GM06990 (cell line): ENCODE results near the gene CDH4.

Experiments used
- DNase-seq: peaks from one replicate; pipeline ENCODE4 v3.0.0-alpha.2; 2011; ENCODE audit not compliant: insufficient read length; ENCODE audit errors: extremely low read depth
- H3K27me3 ChIP-seq: replicated peaks from 2 replicates; pipeline ENCODE4 v1.6.0; 2011; ENCODE audit warnings: low read length; ENCODE audit not compliant: control insufficient read depth, insufficient read depth
- H3K36me3 ChIP-seq: 2 replicates; pipeline ENCODE4 v1.5.1; 2011; ENCODE audit warnings: low read length; ENCODE audit not compliant: control insufficient read depth, insufficient read depth
- H3K4me3 ChIP-seq: replicated peaks from 2 replicates; pipeline ENCODE4 v1.5.1; 2011; ENCODE audit warnings: low read depth, mild to moderate bottlenecking, control low read depth, low read length
- CTCF ChIP-seq: IDR thresholded peaks from 2 replicates; pipeline ENCODE4 v1.5.1; 2011; ENCODE audit warnings: low read length, control low read depth, mild to moderate bottlenecking, inconsistent platforms; ENCODE audit not compliant: insufficient read depth, poor library complexity, severe bottlenecking

Gene CDH4

DNA sequence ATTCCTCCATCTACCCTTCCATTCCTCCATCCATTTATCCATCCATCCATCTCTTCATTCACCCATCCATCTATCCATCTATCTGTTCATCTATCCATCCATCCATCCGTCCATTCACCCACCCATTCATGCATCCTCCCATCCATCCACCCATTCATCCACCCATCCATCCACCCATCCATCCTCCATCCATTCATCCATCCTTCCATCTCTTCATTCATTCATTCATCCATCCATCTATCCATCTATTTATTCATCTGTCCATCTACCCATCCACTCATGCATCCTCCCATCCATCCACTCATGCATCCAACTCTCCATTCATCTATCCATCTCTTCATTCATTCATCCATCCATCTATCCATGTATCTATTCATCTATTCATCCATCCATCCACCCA is 380.9 kb downstream of the CDH4 start:
- no peak overlapping the region for H3K4me3 ChIP-seq
- no peak for DNase-seq
- no peaks in the 10 kb centered on the region for H3K36me3 ChIP-seq
- H3K27me3 ChIP-seq, result no peaks in the 10 kb centered on the region
- no peak for TF ChIP-seq CTCF

- no peak for TF ChIP-seq CTCF
- no peak for DNase-seq
- Histone ChIP-seq H3K4me3 (no peak overlapping the region), H3K36me3 (no peaks in the 10 kb centered on the region), H3K27me3 (no peaks in the 10 kb centered on the region)
These were observed 382.5 kb downstream of the CDH4 start for GRCh38 chr20:61634376-61635145.

DNA sequence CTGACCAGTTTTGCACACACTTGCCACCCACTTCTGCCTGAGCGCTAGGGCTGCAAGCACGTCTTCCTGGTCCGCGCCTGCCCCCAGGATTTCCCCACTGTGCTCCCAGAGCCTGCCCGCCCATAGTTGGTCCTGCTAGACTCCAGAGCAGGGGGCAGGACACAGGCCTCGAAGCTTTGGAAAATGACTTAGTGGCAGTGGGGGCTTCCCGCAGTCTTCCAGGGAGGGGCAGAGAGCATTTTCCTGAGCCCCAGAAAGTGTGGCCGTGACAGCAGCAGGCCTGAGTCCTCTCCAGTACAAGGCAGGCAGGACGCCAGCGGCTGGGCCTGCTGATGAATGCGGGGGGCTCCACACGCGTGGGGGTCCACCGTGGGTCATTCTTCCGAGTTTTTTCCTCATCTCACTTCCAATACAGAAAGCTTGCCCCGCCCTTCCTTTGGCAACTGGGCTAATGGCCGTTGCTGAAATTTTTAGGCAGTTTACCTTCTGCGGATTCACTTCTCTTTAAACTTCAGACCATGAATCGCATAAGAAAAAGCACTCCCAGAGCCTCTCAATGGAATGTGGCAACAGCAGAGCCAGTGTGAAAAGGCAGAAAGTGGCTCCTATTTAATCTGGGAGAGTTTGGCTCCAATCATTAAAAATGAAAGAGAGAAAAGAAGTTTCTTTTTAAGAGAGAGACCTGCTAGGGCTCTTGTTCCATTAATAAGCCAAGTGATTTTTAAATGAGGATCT is 383.8 kb downstream of the CDH4 start:
- TF ChIP-seq CTCF, result no peak
- H3K4me3 ChIP-seq, result no peak overlapping the region
- H3K27me3 ChIP-seq, result no peaks in the 10 kb centered on the region
- H3K36me3 ChIP-seq, result no peaks in the 10 kb centered on the region
- DNase-seq, result no peak

- Histone ChIP-seq H3K36me3 (no peaks in the 10 kb centered on the region), H3K4me3 (no peak overlapping the region), H3K27me3 (no peaks in the 10 kb centered on the region)
- DNase-seq, result no peak
- TF ChIP-seq CTCF, result no peak
These were observed 384.6 kb downstream of the CDH4 start for GRCh38 chr20:61636531-61637116.

DNA sequence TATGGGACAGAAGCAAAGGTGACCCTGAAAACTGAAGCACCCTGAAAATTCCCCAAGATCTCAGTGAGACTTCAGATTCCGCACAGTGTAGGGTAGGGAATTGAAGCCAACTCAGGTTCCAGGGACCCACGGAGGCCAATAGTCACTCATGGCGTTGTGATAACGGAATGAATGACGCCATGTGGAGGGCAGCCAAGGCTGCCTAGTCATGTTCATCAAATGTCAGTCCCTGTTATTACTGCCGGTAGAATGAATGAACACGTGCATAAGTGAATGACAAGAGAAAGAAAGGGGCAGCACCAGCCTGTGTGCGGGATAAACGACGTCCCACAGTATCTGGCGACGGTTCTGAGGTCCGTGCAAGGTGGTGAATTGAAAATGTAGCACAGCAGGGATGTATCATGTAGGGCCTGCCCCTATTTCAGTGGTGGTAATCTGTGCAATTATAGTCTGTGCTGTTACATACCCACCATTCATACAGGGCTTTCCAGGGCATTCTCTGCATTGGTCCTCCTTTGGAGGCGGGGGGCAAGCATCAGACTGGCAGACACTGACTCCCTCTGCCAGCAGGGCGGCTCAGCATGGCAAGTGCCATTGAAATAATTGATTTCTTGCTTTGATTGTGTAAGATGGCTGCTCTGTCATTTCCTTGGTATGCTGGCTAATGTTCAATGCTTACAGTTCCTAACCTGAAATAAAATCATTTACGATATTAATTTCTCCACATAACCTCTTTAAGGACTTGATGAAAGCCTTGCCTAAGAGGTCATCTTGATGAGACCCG is 386.9 kb downstream of the CDH4 start:
- Histone ChIP-seq H3K36me3 (no peaks in the 10 kb centered on the region), H3K4me3 (no peak overlapping the region), H3K27me3 (no peaks in the 10 kb centered on the region)
- no peak for DNase-seq
- no peak for TF ChIP-seq CTCF
